Measurements from ENCODE around the gene ALS2CL.

Gene ALS2CL

GRCh38 chr3:46661776-46662766 is 31.4 kb downstream of the ALS2CL start:
- Histone ChIP-seq H3K27me3 (ENCODE audit: control insufficient read depth in 1 of 2, insufficient read depth in 1 of 2, low read length in 2 of 2) (peaks cover 13 to 44% of the 10 kb centered on the region in 2 experiments), H3K9ac (ENCODE audit: low read length) (no peak overlapping the region), H3K18ac (ENCODE audit: low read depth in 1 of 2, low read length in 2 of 2) (peak overlapping the region; percentile 19 to 29), H3K4me2 (ENCODE audit: low read length, poor library complexity, severe bottlenecking) (no peak overlapping the region), H3K27ac (ENCODE audit: low read length, poor library complexity, severe bottlenecking) (no peak overlapping the region), H2AK5ac (ENCODE audit: low read length, severe bottlenecking) (no peak overlapping the region), H3K9me3 (ENCODE audit: control insufficient read depth, low read length) (no peaks in the 10 kb centered on the region), H2BK15ac (ENCODE audit: low read depth, poor library complexity, severe bottlenecking) (no peak overlapping the region), H4K91ac (ENCODE audit: low read length) (no peak overlapping the region), H3K36me3 (ENCODE audit: control insufficient read depth in 1 of 2, insufficient read depth in 2 of 2, low read depth in 1 of 2, low read length in 2 of 2) (no peaks in the 10 kb centered on the region), H2BK120ac (ENCODE audit: low read depth, low read length) (no peak overlapping the region), H3K4ac (ENCODE audit: low read depth in 1 of 2, low read length in 2 of 2) (no peak overlapping the region), H2BK5ac (ENCODE audit: low read depth, low read length, poor library complexity, severe bottlenecking) (no peak overlapping the region), H3K4me3 (ENCODE audit: insufficient read depth in 1 of 2, low read depth in 1 of 2, low read length in 2 of 2) (no peak overlapping the region), H3K14ac (ENCODE audit: low read length in 2 of 2) (peak overlapping the region in 1 of 2 experiments; percentile 35), H2BK12ac (ENCODE audit: low read length in 2 of 2) (peak overlapping the region in 1 of 2 experiments; percentile 13), H3K23ac (ENCODE audit: low read length in 2 of 2) (no peak overlapping the region), H4K8ac (ENCODE audit: low read length) (no peak overlapping the region), H2AFZ (ENCODE audit: low read depth, low read length) (no peak overlapping the region), H3K79me1 (replicated peaks; ENCODE audit: low read length, poor library complexity, severe bottlenecking) (no peaks in the 10 kb centered on the region), H3K4me1 (ENCODE audit: control insufficient read depth, insufficient read depth, low read depth, low read length) (peaks cover 20% of the 10 kb centered on the region)
- 79% methylated on average over 14 of the region's 15 CpGs for WGBS
- no peak for DNase-seq

GRCh38 chr3:46660543-46661523 is 32.6 kb downstream of the ALS2CL start:
- Histone ChIP-seq H4K8ac (ENCODE audit: low read length) (no peak overlapping the region), H3K27me3 (ENCODE audit: control insufficient read depth in 1 of 2, insufficient read depth in 1 of 2, low read length in 2 of 2) (peaks cover 8 to 39% of the 10 kb centered on the region in 2 experiments), H2AFZ (ENCODE audit: low read depth, low read length) (no peak overlapping the region), H3K9ac (ENCODE audit: low read length) (no peak overlapping the region), H3K18ac (ENCODE audit: low read depth in 1 of 2, low read length in 2 of 2) (peak overlapping the region in 1 of 2 experiments; percentile 5), H2AK5ac (ENCODE audit: low read length, severe bottlenecking) (no peak overlapping the region), H3K23ac (ENCODE audit: low read length in 2 of 2) (no peak overlapping the region), H3K14ac (ENCODE audit: low read length in 2 of 2) (peak overlapping the region in 1 of 2 experiments; percentile 31), H3K9me3 (ENCODE audit: control insufficient read depth, low read length) (no peaks in the 10 kb centered on the region), H3K27ac (ENCODE audit: low read length, poor library complexity, severe bottlenecking) (no peak overlapping the region), H2BK5ac (ENCODE audit: low read depth, low read length, poor library complexity, severe bottlenecking) (no peak overlapping the region), H3K4me1 (ENCODE audit: control insufficient read depth, insufficient read depth, low read depth, low read length) (peaks cover 20% of the 10 kb centered on the region), H3K4me2 (ENCODE audit: low read length, poor library complexity, severe bottlenecking) (no peak overlapping the region), H3K4me3 (ENCODE audit: insufficient read depth in 1 of 2, low read depth in 1 of 2, low read length in 2 of 2) (no peak overlapping the region), H2BK120ac (ENCODE audit: low read depth, low read length) (no peak overlapping the region), H2BK12ac (ENCODE audit: low read length in 2 of 2) (no peak overlapping the region), H3K4ac (ENCODE audit: low read depth in 1 of 2, low read length in 2 of 2) (no peak overlapping the region), H2BK15ac (ENCODE audit: low read depth, poor library complexity, severe bottlenecking) (no peak overlapping the region), H4K91ac (ENCODE audit: low read length) (no peak overlapping the region), H3K36me3 (ENCODE audit: control insufficient read depth in 1 of 2, insufficient read depth in 2 of 2, low read depth in 1 of 2, low read length in 2 of 2) (no peaks in the 10 kb centered on the region), H3K79me1 (replicated peaks; ENCODE audit: low read length, poor library complexity, severe bottlenecking) (no peaks in the 10 kb centered on the region)
- no peak for DNase-seq
- WGBS = 57% methylated on average over 6 of the region's 9 CpGs

- Histone ChIP-seq H3K36me3 (ENCODE audit: control insufficient read depth in 1 of 2, insufficient read depth in 2 of 2, low read depth in 1 of 2, low read length in 2 of 2) (no peaks in the 10 kb centered on the region), H3K4ac (ENCODE audit: low read depth in 1 of 2, low read length in 2 of 2) (no peak overlapping the region), H3K4me3 (ENCODE audit: insufficient read depth in 1 of 2, low read depth in 1 of 2, low read length in 2 of 2) (no peak overlapping the region), H2BK12ac (ENCODE audit: low read length in 2 of 2) (peak overlapping the region in 1 of 2 experiments; percentile 12), H3K27me3 (ENCODE audit: control insufficient read depth in 1 of 2, insufficient read depth in 1 of 2, low read length in 2 of 2) (peaks cover 8 to 36% of the 10 kb centered on the region in 2 experiments), H3K14ac (ENCODE audit: low read length in 2 of 2) (no peak overlapping the region), H3K23ac (ENCODE audit: low read length in 2 of 2) (no peak overlapping the region), H3K27ac (ENCODE audit: low read length, poor library complexity, severe bottlenecking) (no peak overlapping the region), H2BK15ac (ENCODE audit: low read depth, poor library complexity, severe bottlenecking) (no peak overlapping the region), H2BK5ac (ENCODE audit: low read depth, low read length, poor library complexity, severe bottlenecking) (no peak overlapping the region), H3K18ac (ENCODE audit: low read depth in 1 of 2, low read length in 2 of 2) (no peak overlapping the region), H3K4me2 (ENCODE audit: low read length, poor library complexity, severe bottlenecking) (no peak overlapping the region), H3K79me1 (replicated peaks; ENCODE audit: low read length, poor library complexity, severe bottlenecking) (no peaks in the 10 kb centered on the region), H4K8ac (ENCODE audit: low read length) (no peak overlapping the region), H2BK120ac (ENCODE audit: low read depth, low read length) (no peak overlapping the region), H3K4me1 (ENCODE audit: control insufficient read depth, insufficient read depth, low read depth, low read length) (peaks cover 20% of the 10 kb centered on the region), H2AFZ (ENCODE audit: low read depth, low read length) (no peak overlapping the region), H3K9ac (ENCODE audit: low read length) (no peak overlapping the region), H2AK5ac (ENCODE audit: low read length, severe bottlenecking) (no peak overlapping the region), H4K91ac (ENCODE audit: low read length) (no peak overlapping the region), H3K9me3 (ENCODE audit: control insufficient read depth, low read length) (no peaks in the 10 kb centered on the region)
- WGBS = 82% methylated on average over 6 of the region's 6 CpGs
- no peak for DNase-seq
Observed at GRCh38 chr3:46660003-46660402, 33.5 kb downstream of the ALS2CL start.
